Type B pancreatic cell (in vitro differentiated cells): ENCODE data around the gene RUNX1. TPM values are rescaled to one million over a fixed set of nuclear protein-coding genes. Genes with fewer than 3 reads are reported as not detected.

ENCODE experiments used
- DNase-seq: peaks from one replicate; pipeline ENCODE4 v3.0.0; 2021; ENCODE audit warnings: mixed read lengths; ENCODE audit not compliant: unreplicated experiment; ENCODE audit errors: extremely low spot score
- H3K27ac Mint-ChIP-seq: 2 replicates; pipeline ENCODE4 v1.8.0; 2021; ENCODE audit warnings: mild to moderate bottlenecking, mixed read lengths
- H3K27me3 Mint-ChIP-seq: 2 replicates; pipeline ENCODE4 v1.8.0; 2021; ENCODE audit warnings: mixed read lengths
- H3K36me3 Mint-ChIP-seq: 2 replicates; pipeline ENCODE4 v1.8.0; 2021; ENCODE audit warnings: mixed read lengths
- H3K4me1 Mint-ChIP-seq: one replicate; pipeline ENCODE4 v1.8.0; 2021; ENCODE audit warnings: mixed read lengths; ENCODE audit not compliant: unreplicated experiment
- H3K4me3 Mint-ChIP-seq: 2 replicates; pipeline ENCODE4 v1.8.0; 2021; ENCODE audit warnings: mild to moderate bottlenecking, mixed read lengths
- H3K9me3 Mint-ChIP-seq: 2 replicates; pipeline ENCODE4 v1.8.0; 2021; ENCODE audit warnings: mixed read lengths
- total RNA-seq: library from RNA; stranded (reverse); gene quantifications from 2 replicates; pipeline ENCODE4 v1.2.1, GENCODE V29; 2021; ENCODE audit warnings: low replicate concordance
- TF ChIP-seq, protein P1 (sequence below): fragments of 200-600 bp; sonication (generic); conservative IDR thresholded peaks from 2 replicates; pipeline ENCODE4 v1.5.0; 2021; ENCODE audit warnings: antibody characterized with exemption, mild to moderate bottlenecking

Gene RUNX1
- total RNA-seq, 1 donor from 2014 or later = 11.9 TPM

- Mint-ChIP-seq H3K36me3 (no peaks in the 10 kb centered on the region), H3K4me3 (no peak overlapping the region), H3K27me3 (peaks cover 43% of the 10 kb centered on the region), H3K9me3 (no peaks in the 10 kb centered on the region), H3K4me1 (peaks cover 8% of the 10 kb centered on the region), H3K27ac (no peak overlapping the region)
- no peak for DNase-seq
- TF ChIP-seq, protein P1, sequence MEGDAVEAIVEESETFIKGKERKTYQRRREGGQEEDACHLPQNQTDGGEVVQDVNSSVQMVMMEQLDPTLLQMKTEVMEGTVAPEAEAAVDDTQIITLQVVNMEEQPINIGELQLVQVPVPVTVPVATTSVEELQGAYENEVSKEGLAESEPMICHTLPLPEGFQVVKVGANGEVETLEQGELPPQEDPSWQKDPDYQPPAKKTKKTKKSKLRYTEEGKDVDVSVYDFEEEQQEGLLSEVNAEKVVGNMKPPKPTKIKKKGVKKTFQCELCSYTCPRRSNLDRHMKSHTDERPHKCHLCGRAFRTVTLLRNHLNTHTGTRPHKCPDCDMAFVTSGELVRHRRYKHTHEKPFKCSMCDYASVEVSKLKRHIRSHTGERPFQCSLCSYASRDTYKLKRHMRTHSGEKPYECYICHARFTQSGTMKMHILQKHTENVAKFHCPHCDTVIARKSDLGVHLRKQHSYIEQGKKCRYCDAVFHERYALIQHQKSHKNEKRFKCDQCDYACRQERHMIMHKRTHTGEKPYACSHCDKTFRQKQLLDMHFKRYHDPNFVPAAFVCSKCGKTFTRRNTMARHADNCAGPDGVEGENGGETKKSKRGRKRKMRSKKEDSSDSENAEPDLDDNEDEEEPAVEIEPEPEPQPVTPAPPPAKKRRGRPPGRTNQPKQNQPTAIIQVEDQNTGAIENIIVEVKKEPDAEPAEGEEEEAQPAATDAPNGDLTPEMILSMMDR = no peak
Measured at GRCh38 chr21:34908419-34909055, 140.6 kb downstream of the RUNX1 start.

DNA sequence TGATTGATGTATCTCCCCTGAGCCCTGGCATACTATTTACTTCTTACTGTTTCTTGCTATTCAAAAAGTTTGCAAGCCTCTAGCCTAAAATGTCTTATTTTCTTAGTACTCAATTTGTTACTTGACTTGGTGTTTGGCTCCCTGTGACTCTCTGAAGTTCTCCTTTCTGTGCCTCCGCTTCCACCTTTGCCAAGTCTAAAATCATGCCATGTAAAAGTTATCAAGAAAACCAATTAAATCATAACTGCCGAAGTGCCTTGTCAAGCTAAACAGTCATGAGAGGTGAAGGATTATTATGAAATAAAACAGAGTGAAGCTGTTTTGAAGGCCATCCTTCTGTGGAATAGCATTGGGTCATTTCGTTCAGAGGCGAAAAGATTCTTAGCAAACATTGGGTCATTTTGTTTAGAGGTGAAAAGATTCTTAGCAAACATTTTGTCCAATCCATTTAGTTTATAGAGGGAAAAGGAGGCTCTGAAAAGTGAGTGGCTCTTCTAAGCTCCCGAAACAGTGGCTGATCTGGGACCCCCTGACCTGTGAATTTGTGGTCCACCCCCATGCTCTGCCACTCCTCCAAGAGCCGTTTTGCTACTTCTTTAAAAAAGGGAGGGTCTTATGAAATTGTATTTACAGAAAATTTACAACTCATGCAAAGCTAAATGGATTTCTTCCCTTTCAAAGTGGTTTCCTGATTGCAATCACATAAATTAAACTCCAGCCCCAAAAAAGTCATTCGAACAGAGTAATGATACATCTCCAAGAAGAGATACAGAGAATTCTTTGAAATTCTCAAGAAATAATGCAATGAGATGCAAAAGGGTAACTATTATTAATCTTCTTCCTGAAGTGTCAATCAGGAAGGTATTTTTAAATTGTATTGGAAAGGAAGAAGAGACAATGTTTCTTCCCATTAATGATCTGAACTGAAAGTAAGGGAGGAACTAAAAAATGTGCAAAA, 141.4 kb downstream of the RUNX1 start:
- H3K4me1 Mint-ChIP-seq = peaks cover 8% of the 10 kb centered on the region

GRCh38 chr21:34906401-34906800, 142.7 kb downstream of the RUNX1 start:
- Mint-ChIP-seq H3K36me3 (no peaks in the 10 kb centered on the region), H3K27me3 (peaks cover 29% of the 10 kb centered on the region), H3K4me1 (peaks cover 8% of the 10 kb centered on the region), H3K9me3 (no peaks in the 10 kb centered on the region), H3K4me3 (no peak overlapping the region), H3K27ac (no peak overlapping the region)
- TF ChIP-seq, protein P1 = no peak
- DNase-seq = no peak

More for the DNA sequence above, 141.4 kb downstream of the RUNX1 start:
- no peak for DNase-seq
- H3K4me3 Mint-ChIP-seq = no peak overlapping the region
- H3K27ac Mint-ChIP-seq = no peak overlapping the region
- no peaks in the 10 kb centered on the region for H3K36me3 Mint-ChIP-seq
- H3K27me3 Mint-ChIP-seq = peaks cover 39% of the 10 kb centered on the region
- no peaks in the 10 kb centered on the region for H3K9me3 Mint-ChIP-seq
- TF ChIP-seq, protein P1 = no peak

GRCh38 chr21:34905218-34905537, 143.9 kb downstream of the RUNX1 start:
- Mint-ChIP-seq H3K27ac (no peak overlapping the region), H3K36me3 (no peaks in the 10 kb centered on the region), H3K9me3 (no peaks in the 10 kb centered on the region), H3K4me3 (no peak overlapping the region), H3K27me3 (peaks cover 29% of the 10 kb centered on the region), H3K4me1 (peaks cover 8% of the 10 kb centered on the region)
- DNase-seq = no peak
- TF ChIP-seq, protein P1 = no peak

- no peak for DNase-seq
- no peak overlapping the region for H3K4me3 Mint-ChIP-seq
- no peaks in the 10 kb centered on the region for H3K36me3 Mint-ChIP-seq
- H3K9me3 Mint-ChIP-seq = no peaks in the 10 kb centered on the region
- peaks cover 5% of the 10 kb centered on the region for H3K4me1 Mint-ChIP-seq
- no peak overlapping the region for H3K27ac Mint-ChIP-seq
- TF ChIP-seq, protein P1 = no peak
- H3K27me3 Mint-ChIP-seq = peaks cover 27% of the 10 kb centered on the region
Measured at GRCh38 chr21:34904526-34905217, 144.4 kb downstream of the RUNX1 start.
